OCI-LY7 (cell line): Measurements from ENCODE around the gene CREG2. TPM values are rescaled to one million over a fixed set of nuclear protein-coding genes. Genes with fewer than 3 reads are reported as not detected.

Experiments used
- BruUV-seq: library from RNA; stranded (reverse); fragments of 400-500 nt; replicated peaks from 2 replicates; lab custom pipeline; 2021; lab: Mats Ljungman, UMichigan
- CTCF ChIA-PET: fragments of 300-600 bp; sonication (Branson Sonifier 250); formaldehyde crosslinking; loops from one replicate; lab custom pipeline; 2022; ENCODE audit warnings: antibody characterized with exemption; ENCODE audit not compliant: unreplicated experiment; lab: Charles Lee
- POLR2A ChIA-PET: fragments of 300-600 bp; sonication (Branson Sonifier 250); formaldehyde crosslinking; loops from one replicate; lab custom pipeline; 2022; ENCODE audit warnings: antibody characterized with exemption; lab: Charles Lee
- DNase-seq: peaks from one replicate; pipeline ENCODE4 v3.0.0-alpha.2; 2015; ENCODE audit warnings: low spot score
- H2AFZ ChIP-seq: fragments of 200-600 bp; sonication (generic), shearing (Covaris generic); 2 replicates; pipeline ENCODE4 v1.6.1; 2014; ENCODE audit warnings: mild to moderate bottlenecking, antibody characterized with exemption, low read length, moderate library complexity
- H3K27ac ChIP-seq: fragments of 200-600 bp; sonication (generic); 2 replicates; pipeline ENCODE4 v1.5.1; 2014; ENCODE audit warnings: mixed run types, low read depth, mild to moderate bottlenecking, moderate library complexity, low read length, inconsistent platforms; ENCODE audit not compliant: poor library complexity, severe bottlenecking
- H3K36me3 ChIP-seq: fragments of 200-600 bp; sonication (generic); 2 replicates; pipeline ENCODE4 v1.6.1; 2014; ENCODE audit warnings: mild to moderate bottlenecking, antibody characterized with exemption, low read length, moderate library complexity, mixed read lengths; ENCODE audit not compliant: insufficient read depth
- H3K4me1 ChIP-seq: fragments of 200-600 bp; sonication (generic); 2 replicates; pipeline ENCODE4 v1.5.1; 2014; ENCODE audit warnings: mild to moderate bottlenecking, low read length; ENCODE audit not compliant: insufficient read depth, poor library complexity, severe bottlenecking
- H3K4me2 ChIP-seq: fragments of 200-600 bp; sonication (generic); 2 replicates; pipeline ENCODE4 v1.6.1; 2014; ENCODE audit warnings: mild to moderate bottlenecking, low read length
- H3K4me3 ChIP-seq: fragments of 200-600 bp; sonication (generic); 2 replicates; pipeline ENCODE4 v1.5.1; 2014; ENCODE audit warnings: mild to moderate bottlenecking, low read depth, low read length; ENCODE audit not compliant: poor library complexity, severe bottlenecking
- H3K79me2 ChIP-seq: fragments of 200-600 bp; sonication (generic); 2 replicates; pipeline ENCODE4 v1.6.1; 2016; ENCODE audit warnings: low read depth, mild to moderate bottlenecking, low read length, moderate library complexity, mixed read lengths; ENCODE audit not compliant: insufficient read depth
- H3K9me2 ChIP-seq: fragments of 200-600 bp; sonication (generic); 2 replicates; pipeline ENCODE4 v1.6.1; 2016; ENCODE audit warnings: mild to moderate bottlenecking, low read length, mixed read lengths; ENCODE audit not compliant: insufficient read depth
- H3K9me3 ChIP-seq: fragments of 200-600 bp; sonication (generic); 2 replicates; pipeline ENCODE4 v1.6.1; 2014; ENCODE audit warnings: mild to moderate bottlenecking, mixed run types, low read length, mixed read lengths
- H4K20me1 ChIP-seq: fragments of 200-600 bp; sonication (generic); 2 replicates; pipeline ENCODE4 v1.6.1; 2014; ENCODE audit warnings: mild to moderate bottlenecking, antibody characterized with exemption, low read length, moderate library complexity, mixed read lengths; ENCODE audit not compliant: insufficient read depth
- CTCF ChIP-seq: fragments of 200-600 bp; sonication (generic); conservative IDR thresholded peaks from 2 replicates; pipeline ENCODE4 v1.5.1; 2014; ENCODE audit warnings: mild to moderate bottlenecking, antibody characterized with exemption, low read length, moderate library complexity, mixed read lengths
- EZH2phosphoT487 ChIP-seq: fragments of 200-600 bp; sonication (generic); IDR thresholded peaks from 2 replicates; pipeline ENCODE4 v1.6.1; 2018; ENCODE audit warnings: low read depth, borderline replicate concordance, mild to moderate bottlenecking, mixed run types, antibody characterized with exemption, low read length, moderate library complexity, mixed read lengths
- intact Hi-C: fragments of 100-400 bp; cut with micrococcal nuclease; formaldehyde crosslinking; loops from one replicate; pipeline ENCODE4 v1.10.0; 2022; ENCODE audit not compliant: unreplicated experiment
- total RNA-seq, 2 experiments: library from RNA; depleted of rRNA in 1 of 2; stranded (reverse); fragments of >200 nt in 1 of 2; shearing (Covaris generic) in 1 of 2; gene quantifications; 2 replicates each; pipeline ENCODE4 v1.2.3, GENCODE V29; 2014 to 2022

CREG2 gene
- total RNA-seq, 2 experiments from 2014 or later, result not detected

GRCh38 chr2:101371636-101372035 is 15.7 kb downstream of the CREG2 start:
- Histone ChIP-seq H3K36me3 (no peaks in the 10 kb centered on the region), H3K79me2 (no peaks in the 10 kb centered on the region), H3K4me1 (no peaks in the 10 kb centered on the region), H4K20me1 (no peaks in the 10 kb centered on the region), H3K4me3 (no peak overlapping the region), H3K27ac (no peak overlapping the region), H2AFZ (no peak overlapping the region), H3K9me3 (no peaks in the 10 kb centered on the region), H3K4me2 (no peak overlapping the region), H3K9me2 (no peaks in the 10 kb centered on the region)
- intact Hi-C loops, result no loop called here
- TF ChIP-seq EZH2phosphoT487 (no peak), CTCF (no peak)
- no peak for DNase-seq
- CTCF ChIA-PET, result no interaction called here
- no TSS peak for BruUV-seq
- POLR2A ChIA-PET, result no interaction called here

- Histone ChIP-seq H3K27ac (no peak overlapping the region), H3K9me3 (no peaks in the 10 kb centered on the region), H3K9me2 (no peaks in the 10 kb centered on the region), H4K20me1 (no peaks in the 10 kb centered on the region), H2AFZ (no peak overlapping the region), H3K36me3 (no peaks in the 10 kb centered on the region), H3K4me1 (no peaks in the 10 kb centered on the region), H3K79me2 (no peaks in the 10 kb centered on the region), H3K4me2 (no peak overlapping the region), H3K4me3 (no peak overlapping the region)
- ChIA-PET POLR2A (no interaction called here), CTCF (no interaction called here)
- no peak for TF ChIP-seq EZH2phosphoT487
- no peak for TF ChIP-seq CTCF
- intact Hi-C loops, result no loop called here
- BruUV-seq, result no TSS peak
- no peak for DNase-seq
Measured at GRCh38 chr2:101369100-101369499, 18.2 kb downstream of the CREG2 start.

- intact Hi-C loops, result no loop called here
- Histone ChIP-seq H3K36me3 (no peaks in the 10 kb centered on the region), H3K9me3 (no peaks in the 10 kb centered on the region), H3K79me2 (no peaks in the 10 kb centered on the region), H2AFZ (no peak overlapping the region), H3K27ac (no peak overlapping the region), H3K4me2 (no peak overlapping the region), H3K4me1 (no peaks in the 10 kb centered on the region), H3K4me3 (no peak overlapping the region), H3K9me2 (no peaks in the 10 kb centered on the region), H4K20me1 (no peaks in the 10 kb centered on the region)
- BruUV-seq, result no TSS peak
- TF ChIP-seq CTCF, result no peak
- TF ChIP-seq EZH2phosphoT487, result no peak
- POLR2A ChIA-PET, result no interaction called here
- CTCF ChIA-PET, result no interaction called here
- no peak for DNase-seq
Measured at GRCh38 chr2:101368376-101368775, 18.9 kb downstream of the CREG2 start.
